22Rv1 (cell line): ENCODE measurements around the gene CABP7.

ENCODE experiments used
- H3K27ac ChIP-seq: fragments of 450-650 bp; 2 replicates; pipeline ENCODE4 v1.5.1; 2017
- CTCF ChIP-seq: fragments of 450-650 bp; IDR thresholded peaks from 2 replicates; pipeline ENCODE4 v1.5.1; 2017; ENCODE audit warnings: mild to moderate bottlenecking
- ZFX ChIP-seq: fragments of 450-650 bp; IDR thresholded peaks from 2 replicates; pipeline ENCODE4 v1.6.1; 2017; ENCODE audit warnings: antibody characterized with exemption, borderline replicate concordance

Gene CABP7

GRCh38 chr22:29717789-29718188, 2.0 kb upstream of the CABP7 start:
- TF ChIP-seq ZFX (no peak), CTCF (no peak)

GRCh38 chr22:29718949-29719898, 579 bp upstream of the CABP7 start:
- no peak overlapping the region for H3K27ac ChIP-seq
- TF ChIP-seq ZFX = no peak
- no peak for TF ChIP-seq CTCF

More at GRCh38 chr22:29717789-29718188, 2.0 kb upstream of the CABP7 start:
- no peak overlapping the region for H3K27ac ChIP-seq

GRCh38 chr22:29720811-29721323, 1.1 kb downstream of the CABP7 start:
- TF ChIP-seq ZFX = no peak
- TF ChIP-seq CTCF = no peak
- H3K27ac ChIP-seq = no peak overlapping the region

GRCh38 chr22:29722151-29722550, 2.3 kb downstream of the CABP7 start:
- TF ChIP-seq CTCF (no peak), ZFX (no peak)
- no peak overlapping the region for H3K27ac ChIP-seq

GRCh38 chr22:29722587-29722986, 2.8 kb downstream of the CABP7 start:
- TF ChIP-seq ZFX (no peak), CTCF (no peak)

GRCh38 chr22:29723766-29724165, 4.0 kb downstream of the CABP7 start:
- TF ChIP-seq ZFX = no peak
- H3K27ac ChIP-seq = no peak overlapping the region

More at GRCh38 chr22:29722587-29722986, 2.8 kb downstream of the CABP7 start:
- no peak overlapping the region for H3K27ac ChIP-seq

- TF ChIP-seq CTCF (no peak), ZFX (no peak)
- no peak overlapping the region for H3K27ac ChIP-seq
Measured at GRCh38 chr22:29724843-29725242, 5.0 kb downstream of the CABP7 start.
